HG02798 (cell line): ENCODE data around the gene TEX29.

Source experiments
- ATAC-seq: cut with Tn5 transposase; IDR thresholded peaks from one replicate; pipeline ENCODE4 v1.9.1; 2021; ENCODE audit warnings: mild to moderate bottlenecking; ENCODE audit not compliant: unreplicated experiment, poor library complexity

TEX29 gene

DNA sequence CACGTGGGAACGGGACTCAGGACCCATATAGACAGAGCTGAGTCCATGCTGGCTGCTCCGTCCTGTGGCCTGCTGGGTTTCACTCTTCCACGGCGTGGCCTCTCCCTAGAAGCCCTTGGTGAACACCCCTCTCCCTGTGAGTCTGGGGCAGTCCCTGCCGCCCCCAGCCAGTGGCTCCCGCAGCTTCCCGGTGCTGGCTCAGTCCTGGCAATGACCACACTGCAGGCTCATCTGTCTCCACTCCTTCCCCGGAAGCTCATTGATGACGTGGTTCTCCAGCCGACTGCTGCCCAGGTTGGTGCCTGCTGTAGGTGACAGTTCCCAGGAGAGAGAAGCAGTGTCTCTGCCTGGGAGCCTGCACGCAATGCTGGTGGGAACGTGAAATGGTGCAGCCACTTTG is 2.1 kb upstream of the TEX29 start:
- no peak for ATAC-seq

DNA sequence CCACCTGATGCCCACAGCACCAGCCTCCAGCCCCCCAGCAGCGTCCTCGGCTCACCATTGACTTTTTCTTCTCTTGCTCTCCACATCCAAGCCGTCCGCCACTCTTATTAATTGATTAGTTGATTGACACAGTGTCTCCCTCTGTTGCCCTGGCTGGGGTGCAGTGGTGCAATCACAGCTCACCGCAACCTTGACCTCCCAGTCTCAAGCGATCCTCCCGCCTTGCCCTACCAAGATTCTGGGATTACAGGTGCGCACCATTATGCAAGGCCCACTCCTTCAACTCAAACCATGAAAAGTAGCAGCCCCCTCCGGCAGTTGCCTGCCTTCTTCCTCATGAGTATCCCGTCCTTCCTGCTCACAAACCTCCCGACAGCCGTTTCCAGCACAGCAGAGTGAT is 921 bp upstream of the TEX29 start:
- no peak for ATAC-seq

DNA sequence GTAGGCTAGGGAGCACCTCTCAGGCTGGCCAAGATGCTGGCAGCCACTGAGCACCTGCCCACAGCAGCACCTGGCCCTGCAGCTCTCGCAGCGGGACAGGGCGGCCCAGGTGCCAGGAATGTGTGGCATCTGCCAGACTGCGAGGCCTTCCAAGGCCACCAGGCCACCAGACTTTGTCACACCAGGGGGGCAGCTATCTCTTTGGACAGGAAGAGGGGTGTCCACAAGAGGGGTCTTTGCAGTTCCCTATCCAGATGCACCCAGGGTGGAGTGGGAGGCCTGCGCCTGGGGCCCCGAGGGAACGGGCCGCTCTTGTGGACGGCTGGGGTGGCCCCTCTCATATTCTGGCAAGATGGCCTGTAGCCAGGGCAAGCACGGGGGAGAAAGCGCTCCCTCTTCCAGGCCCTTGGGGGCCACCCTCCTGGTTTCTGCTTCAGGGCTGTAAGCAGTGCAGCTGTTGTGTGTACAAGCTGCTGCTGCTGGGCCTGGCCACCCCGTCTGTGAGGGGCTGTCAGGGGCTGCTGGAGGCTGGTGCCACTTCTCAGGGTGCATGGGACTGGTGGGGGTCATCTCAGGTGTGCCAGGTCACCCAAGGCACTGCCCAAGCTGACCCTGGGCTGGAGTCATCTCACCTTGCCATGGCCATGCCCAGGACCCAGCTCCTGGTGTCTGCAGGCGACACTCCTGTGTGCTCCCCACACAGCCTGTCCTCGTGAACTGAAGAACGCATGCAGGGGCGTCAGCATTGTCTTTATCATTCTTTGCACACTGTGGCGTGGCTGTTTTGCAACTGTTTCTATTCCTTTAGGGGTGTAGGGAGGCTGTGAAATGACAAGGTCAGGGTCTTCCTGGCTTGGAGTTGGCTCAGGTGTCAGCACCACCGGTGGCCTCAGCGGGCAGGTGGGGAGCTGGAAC is 1.8 kb downstream of the TEX29 start:
- ATAC-seq, result no peak

DNA sequence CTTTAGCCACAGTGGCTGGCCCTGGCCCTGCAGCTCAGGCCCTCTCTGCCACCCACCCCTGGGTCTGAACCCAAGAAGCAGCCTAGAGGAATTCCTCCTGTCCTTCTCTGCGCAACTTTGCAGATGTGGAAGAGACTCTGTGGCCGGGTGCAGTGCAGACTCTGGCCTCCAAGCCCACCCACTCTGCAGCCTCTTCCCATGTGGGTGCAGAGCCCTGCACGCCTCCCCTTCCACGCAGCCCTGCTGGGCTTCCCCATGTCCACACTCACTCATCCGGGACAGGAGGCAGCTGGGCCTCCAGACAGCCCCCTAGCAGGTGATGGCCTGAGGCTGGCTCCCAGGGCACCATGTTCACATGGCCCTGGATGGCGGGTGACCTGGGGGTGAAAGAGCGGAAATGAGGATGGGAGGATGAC is 2.5 kb downstream of the TEX29 start:
- no peak for ATAC-seq

DNA sequence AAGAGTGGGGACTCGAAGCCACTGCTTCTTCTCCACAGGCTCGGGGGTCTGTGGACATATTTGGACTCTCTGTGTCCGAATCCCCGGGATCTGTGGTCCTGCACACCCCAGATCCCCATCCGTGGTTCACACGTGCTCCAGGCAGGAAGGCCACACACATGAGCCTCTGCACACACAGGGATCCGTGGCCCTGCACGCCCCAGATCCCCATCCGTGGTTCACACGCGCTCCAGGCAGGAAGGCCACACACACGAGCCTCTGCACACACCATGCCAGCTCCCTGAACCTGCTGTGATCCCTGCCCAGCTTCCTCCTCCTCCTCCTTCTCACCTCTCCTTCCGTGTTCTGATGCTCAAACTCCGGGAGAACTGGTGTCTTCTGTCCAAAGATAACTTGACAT is 3.1 kb downstream of the TEX29 start:
- no peak for ATAC-seq

DNA sequence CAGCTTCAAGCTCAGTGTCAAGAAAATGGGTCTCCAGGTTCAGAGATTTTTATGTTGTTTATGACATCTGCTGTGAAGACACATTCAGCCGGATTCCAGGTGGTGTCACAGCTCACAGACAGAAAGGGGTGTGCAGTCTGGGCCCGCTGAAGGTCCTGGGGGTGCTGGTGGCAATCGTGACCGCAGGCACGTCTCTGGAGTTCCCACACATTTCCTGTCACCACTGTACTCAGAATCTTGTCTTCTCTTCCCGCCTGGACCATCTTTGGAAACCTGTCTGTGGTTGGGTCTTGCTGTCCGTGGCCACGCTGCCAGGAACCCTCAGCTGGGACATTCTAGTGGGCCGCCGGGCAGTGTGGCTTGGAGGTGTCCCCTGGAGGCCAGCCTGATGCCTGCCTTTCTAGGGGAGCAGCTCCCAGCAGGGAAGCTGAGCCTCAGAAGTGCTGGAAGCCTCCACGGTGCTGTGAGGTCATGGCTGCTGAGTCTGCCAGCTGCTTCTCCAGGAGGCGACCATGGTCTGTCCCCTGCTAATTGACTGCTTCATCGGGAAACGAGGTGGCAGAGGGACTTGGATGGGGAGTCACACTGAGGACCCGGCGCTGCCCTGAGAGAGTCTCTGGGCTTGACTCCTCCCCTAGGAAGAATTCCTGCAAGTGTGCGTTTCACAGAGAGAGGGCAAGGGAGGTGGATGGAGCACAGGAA is 3.7 kb downstream of the TEX29 start:
- ATAC-seq, result no peak

DNA sequence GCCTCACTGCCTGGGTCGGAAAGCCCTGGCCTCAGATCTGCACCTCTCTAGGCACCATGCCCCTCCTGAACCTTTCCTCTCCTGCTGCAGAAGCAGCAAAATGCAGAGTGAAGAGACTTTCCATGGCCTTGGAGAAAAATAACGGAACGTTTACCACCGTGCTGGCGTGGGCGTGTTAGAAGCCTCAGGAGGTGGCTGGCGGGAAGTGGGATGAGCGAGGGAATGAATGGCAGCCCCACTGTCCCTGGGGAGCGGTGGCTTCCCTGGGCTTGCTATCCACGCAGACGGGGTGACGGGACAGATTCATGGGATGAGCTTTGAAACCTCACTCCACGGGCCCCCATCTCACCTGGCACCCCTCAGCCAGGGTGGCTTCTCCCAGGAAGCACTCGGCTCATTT is 4.3 kb downstream of the TEX29 start:
- ATAC-seq, result no peak

DNA sequence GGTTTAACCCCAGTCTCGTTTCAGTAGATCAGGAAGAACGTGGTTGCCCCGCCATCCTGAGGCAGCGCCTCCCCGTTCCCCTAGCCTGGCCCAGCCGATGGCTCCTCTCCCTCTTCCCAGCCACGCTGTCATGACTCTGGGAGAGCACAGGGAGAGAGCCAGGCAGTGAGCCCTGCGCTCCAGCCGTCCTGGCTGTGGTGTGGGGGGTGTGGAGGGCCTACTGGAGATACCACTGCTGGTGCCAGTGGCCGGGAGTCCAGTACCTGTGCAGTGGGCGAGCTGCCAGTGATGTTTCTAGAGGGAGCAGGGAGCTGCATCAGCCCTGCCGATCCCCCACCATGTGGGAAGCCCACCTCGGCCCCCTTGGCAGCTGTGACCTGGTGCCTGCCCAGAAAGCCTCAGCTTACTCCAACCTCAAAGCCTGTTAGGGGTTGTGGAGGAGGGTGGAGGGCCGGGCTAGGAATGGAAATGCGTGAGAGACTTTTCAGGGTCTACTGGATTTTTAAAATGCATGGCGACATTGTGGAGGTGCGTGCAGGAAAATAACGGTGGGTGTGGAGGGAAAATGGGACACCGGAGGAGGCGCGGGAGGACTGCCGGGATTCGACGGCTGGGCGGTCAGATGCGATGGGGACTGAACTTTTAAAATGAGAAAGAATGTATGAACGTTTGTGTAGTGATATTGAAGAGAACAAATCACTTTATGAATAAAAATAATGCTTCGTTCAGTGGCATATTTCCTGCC is 4.9 kb downstream of the TEX29 start:
- no peak for ATAC-seq

DNA sequence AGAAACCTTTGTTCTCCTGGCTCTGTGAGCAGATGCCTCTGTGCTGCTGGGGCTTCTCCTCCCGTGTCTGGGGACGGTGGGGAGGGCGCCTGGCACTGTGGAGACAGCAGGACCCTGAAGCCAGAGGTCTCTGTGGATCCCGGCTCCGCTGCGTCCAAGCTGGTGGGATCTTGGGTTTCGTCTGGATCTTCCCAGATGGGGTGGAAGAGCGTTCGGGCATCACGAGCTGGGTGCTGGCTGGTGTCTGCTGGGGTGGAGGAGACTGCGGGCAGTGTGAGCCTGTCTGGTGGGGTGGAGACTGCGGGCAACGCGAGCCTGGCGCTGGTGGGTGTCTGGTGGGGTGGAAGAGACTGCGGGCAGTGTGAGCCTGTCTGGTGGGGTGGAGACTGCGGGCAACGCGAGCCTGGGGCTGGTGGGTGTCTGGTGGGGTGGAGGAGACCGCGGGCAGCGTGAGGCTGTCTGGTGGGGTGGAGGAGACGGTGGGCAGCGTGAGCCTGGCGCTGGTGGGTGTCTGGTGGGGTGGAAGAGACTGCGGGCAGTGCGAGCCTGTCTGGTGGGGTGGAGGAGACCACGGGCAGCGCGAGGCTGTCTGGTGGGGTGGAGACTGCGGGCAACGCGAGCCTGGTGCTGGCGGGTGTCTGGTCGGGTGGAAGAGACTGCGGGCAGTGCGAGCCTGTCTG is 5.6 kb downstream of the TEX29 start:
- no peak for ATAC-seq

DNA sequence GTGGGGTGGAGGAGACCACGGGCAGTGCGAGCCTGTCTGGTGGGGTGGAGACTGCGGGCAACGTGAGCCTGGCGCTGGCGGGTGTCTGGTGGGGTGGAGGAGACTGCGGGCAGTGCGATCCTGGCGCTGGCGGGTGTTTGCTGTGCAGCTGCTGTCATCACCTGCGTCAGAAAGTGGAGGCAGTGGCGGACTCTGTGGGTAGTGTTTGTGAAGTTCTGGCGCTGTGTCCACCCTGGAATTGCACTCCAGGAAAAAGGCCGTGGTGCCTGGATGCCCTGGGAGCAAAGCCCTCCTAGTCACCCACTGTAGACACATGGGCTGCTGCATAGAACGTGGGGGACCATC is 6.2 kb downstream of the TEX29 start:
- ATAC-seq, result no peak

DNA sequence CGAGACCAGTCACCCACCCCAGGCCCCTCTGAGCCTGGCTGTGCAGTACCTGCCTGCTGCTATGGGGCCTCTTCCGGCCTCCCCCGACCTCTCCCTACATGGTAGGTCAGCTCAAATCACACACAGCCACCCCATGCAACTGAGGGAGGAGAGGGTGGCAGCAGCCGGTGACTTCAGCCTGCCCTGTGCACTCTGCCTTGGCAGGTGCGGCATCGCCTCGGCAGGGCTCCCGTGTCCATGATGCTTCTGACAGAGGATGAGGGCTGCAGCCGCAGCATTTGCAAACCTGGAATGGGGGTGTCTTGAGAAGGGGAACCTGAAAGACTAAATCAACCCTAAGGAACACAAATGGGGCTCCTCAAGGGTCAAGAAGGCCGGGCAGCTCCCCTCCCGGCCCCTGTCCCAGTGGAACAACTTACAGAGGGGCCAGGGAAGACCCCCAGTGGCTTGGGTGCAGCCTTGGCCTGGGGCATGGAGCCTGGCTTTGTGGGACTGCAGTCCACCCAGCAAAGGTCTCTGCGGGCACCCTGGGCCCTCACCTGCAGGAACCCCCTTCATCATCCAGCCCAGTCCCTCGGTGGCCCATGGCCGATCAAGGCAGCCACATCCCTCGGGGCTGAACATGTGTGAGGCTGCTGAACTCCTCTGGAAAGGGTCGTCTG is 6.7 kb downstream of the TEX29 start:
- no peak for ATAC-seq

DNA sequence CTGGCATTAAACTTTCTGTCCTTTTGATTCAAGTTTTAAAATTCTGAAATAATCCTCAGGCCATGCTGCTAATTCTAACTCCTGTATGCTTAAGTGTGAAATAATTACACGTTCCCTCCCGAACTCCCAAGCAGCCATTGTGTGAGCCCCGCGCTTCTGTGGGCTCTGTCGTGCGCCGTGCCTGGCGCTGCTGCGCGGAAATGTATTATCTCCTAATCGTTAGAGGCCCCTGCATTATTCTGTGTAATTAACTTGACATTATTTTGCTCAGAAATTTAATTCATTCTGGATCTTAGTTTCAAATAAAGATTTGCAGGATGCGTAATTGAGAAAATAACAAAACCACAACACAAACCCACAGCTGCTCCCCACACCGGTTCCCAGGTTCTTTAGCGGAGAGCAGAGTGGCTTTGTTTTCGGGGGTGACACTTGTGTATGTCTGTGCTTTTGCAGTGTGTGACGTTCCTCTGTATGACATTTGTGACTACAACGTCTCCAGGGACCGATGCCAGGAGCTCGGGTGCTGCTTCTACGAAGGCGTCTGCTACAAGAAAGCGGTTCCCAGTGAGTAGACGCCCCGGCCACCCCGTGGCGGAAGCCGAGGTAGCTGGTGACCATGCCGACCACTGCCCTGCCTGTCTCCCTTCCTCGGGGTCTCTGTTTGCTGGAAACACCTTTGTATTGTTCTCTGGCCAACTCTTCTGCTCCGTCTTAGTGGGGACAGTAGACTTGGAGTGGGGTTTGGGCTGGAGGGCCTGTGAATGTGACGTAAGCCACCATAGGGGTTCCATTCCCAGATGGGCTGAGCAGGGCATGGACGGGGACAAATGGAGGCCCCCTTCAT is 7.5 kb downstream of the TEX29 start:
- no peak for ATAC-seq

DNA sequence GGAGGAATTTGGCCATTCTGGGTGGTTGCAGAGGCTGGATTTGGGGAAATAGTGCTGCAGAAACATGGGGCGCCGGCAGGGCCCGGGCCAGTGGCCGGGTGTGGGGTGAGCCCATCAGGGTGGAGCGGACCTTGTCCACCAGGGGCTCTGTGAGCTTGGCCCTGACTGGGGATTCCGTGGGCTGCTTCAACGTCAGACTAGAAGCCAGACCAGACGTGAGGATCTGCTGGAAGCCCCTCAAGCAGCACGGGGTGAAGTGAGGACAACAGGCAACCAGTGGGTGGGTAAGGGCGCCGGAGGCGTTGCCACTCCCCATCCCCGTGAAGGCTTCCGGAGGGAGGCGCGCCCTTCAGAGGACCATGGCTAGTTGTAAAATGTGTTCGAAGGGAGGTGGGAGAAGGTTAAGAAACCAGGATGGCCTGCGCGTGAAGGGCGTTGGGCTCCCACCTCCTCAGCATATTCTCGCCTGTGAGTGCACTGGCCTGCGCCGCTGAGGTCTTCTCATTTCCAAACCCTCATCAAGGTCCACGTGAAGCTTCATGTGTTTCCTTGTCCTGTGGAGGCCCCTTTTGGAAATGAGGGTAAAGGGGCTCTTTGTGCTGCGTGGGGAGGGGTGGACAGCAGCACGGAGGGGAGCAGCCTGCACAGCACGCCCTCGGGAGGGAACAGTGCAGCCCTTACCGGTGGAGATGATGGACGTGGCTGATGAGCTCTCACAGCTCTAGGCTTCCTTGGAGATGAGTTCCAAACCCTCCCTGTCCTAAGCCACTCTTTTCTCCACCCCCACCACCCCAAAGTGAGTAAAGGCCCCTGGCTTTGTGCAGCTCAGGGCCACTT is 8.3 kb downstream of the TEX29 start:
- ATAC-seq, result no peak

DNA sequence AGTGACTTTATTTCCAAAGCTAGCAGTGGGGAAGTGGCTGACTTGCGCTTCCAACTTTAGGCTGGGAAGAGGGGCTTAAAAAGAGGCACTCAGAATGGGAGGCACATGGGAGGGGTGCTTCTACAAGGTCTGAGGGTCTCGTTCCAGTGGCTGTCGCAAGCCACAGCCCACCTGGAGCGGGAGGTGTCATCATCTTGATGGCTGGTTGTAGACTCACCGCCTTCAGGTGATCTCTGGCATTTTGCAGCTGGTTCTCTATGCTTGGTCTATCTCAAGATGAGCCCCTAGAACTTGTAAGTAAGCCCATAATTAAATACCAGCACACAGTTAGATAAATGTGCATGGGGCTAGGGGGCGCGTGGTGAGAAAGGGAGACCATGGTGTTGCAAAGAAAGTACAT is 9.2 kb downstream of the TEX29 start:
- no peak for ATAC-seq

DNA sequence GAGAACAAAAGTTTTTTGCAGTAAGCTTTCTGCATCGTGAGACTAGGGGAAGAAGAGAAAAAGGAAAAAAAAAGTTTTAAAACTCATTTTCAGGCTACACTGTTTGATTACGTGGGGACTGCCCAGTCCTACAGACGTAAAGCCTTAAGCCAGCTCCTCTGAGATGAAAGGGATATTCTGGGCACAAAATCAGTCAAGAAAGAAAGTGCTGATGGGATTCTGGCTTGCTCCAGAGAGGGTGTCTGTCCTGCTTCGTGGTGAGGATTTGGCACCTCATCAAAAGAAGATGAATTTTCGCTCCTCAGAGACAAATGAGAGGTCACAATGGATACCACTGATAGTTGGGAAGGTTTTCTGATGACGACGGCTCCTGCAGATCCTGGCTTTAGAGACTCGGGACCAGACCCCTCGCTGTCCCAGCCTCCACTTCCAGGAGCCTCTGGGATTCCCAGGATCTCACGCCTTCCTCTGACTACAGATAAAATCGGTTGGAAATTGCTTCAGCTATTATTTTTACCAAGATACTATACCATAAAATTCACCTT is 9.7 kb downstream of the TEX29 start:
- ATAC-seq, result no peak

DNA sequence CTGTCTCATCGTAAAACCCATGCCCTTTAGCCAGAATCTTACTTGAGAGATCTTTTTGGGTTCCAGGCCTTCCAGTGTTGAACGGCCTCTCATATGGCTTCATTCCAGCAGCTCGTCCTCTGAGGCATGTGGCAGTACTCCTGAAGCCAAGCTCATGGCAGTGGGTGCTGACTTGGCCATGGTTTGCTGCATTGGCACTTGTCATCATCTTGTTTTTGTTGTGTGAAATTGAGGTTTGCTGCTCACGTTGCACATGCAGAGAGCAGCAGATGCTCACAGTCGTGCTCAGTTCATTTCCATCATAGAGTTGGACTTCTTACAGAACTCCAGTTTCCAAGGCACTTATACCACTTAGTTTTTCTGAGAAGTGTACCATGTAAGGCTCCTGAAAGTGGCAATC is 14.9 kb downstream of the TEX29 start:
- ATAC-seq, result no peak

DNA sequence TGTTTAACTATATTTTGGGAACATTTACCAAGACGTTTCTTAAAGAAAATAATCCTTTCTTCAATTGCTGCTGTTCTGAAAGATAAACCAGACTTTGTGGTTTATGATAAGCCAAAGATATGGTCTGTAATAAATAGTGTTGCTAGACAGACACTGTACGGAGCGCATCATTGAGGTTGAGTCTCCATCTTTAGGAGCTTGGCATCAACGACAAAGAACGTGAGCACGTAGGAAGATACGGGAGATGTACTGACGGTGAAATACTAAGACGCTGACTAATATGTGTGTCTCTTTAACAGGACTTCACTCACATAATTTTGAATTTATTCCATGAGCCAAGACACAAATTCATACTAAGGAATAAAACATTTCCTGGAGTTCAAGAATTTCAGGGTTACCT is 16.2 kb downstream of the TEX29 start:
- ATAC-seq, result no peak

DNA sequence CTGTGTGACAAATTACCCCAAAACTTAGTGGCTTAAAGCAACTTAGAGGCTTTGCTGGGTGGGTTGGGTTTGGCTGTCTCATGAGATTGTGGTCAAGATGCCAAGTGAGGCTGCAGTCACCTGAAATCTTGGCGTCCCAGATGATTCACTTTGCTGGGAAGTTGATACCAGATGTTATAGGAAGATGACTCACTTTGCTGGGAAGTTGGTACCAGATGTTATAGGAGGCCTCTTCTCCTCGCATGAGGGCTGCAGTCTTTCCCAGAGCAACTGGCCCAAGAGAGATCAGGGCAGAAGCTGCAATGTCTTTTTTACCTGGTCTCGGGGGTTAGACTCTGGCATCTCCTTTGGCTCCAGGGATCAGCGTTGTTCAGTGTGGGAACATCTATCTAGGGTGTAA is 16.8 kb downstream of the TEX29 start:
- no peak for ATAC-seq
